Esophagus (tissue), 2 donors: ENCODE data around the gene SORL1. TPM values are rescaled to one million over a fixed set of nuclear protein-coding genes. Genes with fewer than 3 reads are reported as not detected.

Experiments used
- H3K27ac ChIP-seq, 2 donors: one replicate each; pipeline ENCODE4 v1.5.1; 2013; ENCODE audit warnings: low read depth in 2 of 2, mild to moderate bottlenecking in 2 of 2, inconsistent platforms in 1 of 2, low read length in 1 of 2, moderate library complexity in 1 of 2
- H3K27me3 ChIP-seq, 2 donors: one replicate each; pipeline ENCODE4 v1.6.1; 2013; ENCODE audit warnings: low read length in 2 of 2, control low read depth in 1 of 2, mild to moderate bottlenecking in 1 of 2; ENCODE audit not compliant: insufficient read depth in 2 of 2, control insufficient read depth in 1 of 2
- H3K36me3 ChIP-seq, 2 donors: one replicate each; pipeline ENCODE4 v1.6.1; 2013; ENCODE audit warnings: low read length in 1 of 2; ENCODE audit not compliant: control insufficient read depth in 2 of 2, insufficient read depth in 2 of 2
- H3K4me1 ChIP-seq, 2 donors: one replicate each; pipeline ENCODE4 v1.6.1; 2013; ENCODE audit warnings: low read length in 1 of 2; ENCODE audit not compliant: control insufficient read depth in 2 of 2, insufficient read depth in 2 of 2
- H3K4me3 ChIP-seq, 2 donors: one replicate each; pipeline ENCODE4 v1.5.1; 2013; ENCODE audit warnings: low read length in 2 of 2, mild to moderate bottlenecking in 2 of 2, low read depth in 1 of 2, moderate library complexity in 1 of 2
- H3K9me3 ChIP-seq, 2 donors: one replicate each; pipeline ENCODE4 v1.6.1; 2013; ENCODE audit warnings: mild to moderate bottlenecking in 2 of 2, low read depth in 1 of 2, low read length in 1 of 2, moderate library complexity in 1 of 2; ENCODE audit not compliant: control insufficient read depth in 2 of 2, insufficient read depth in 1 of 2
- WGBS, 2 donors: extraction: QIAGEN DNeasy Blood & Tissue Kit; methylation state at CpG; one replicate each; pipeline ENCODE4 v1.1.7; 2013; 5-methylcytosine and 5-hydroxymethylcytosine counted together
- polyA plus RNA-seq, 2 donors: library from polyadenylated mRNA; stranded (reverse); fragments of 200-250 nt; gene quantifications; one replicate each; pipeline ENCODE4 v1.2.3, GENCODE V29; 2013
- donor health status: healthy with polysubstance abuse.
- donor health status: Bipolar disorder and iron deficiency.

Gene SORL1
- polyA plus RNA-seq, 2 donors = 2.5 to 3.0 TPM

DNA sequence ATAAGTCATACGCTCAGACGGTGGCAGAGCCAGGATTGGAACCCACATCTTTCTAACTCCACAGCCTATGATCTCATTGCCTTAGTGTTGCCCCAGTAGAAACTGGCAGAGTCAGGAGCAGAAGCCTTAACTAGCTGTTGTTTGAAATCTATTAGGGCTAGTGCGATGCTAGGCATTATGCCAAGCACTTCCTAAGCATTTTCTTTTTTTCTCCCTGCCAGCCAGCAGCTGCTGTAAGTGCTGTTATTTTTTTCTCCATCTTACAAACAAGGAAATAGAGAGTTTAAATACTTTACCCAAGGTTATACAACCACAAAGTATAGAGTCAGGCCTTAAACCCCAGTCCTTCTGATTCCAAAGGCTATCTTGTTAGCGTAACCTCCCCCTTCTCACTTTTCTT is 161.6 kb downstream of the SORL1 start:
- WGBS, 2 donors = 70 to 75% methylated on average over 4 of the region's 4 CpGs
- Histone ChIP-seq H3K9me3 (no peaks in the 10 kb centered on the region), H3K4me1 (no peaks in the 10 kb centered on the region), H3K4me3 (no peak overlapping the region), H3K27me3 (no peaks in the 10 kb centered on the region), H3K27ac (no peak overlapping the region), H3K36me3 (peaks cover 4 to 16% of the 10 kb centered on the region in 2 donors)

GRCh38 chr11:121614636-121615240 is 162.6 kb downstream of the SORL1 start:
- H3K36me3 ChIP-seq = peaks cover 4 to 14% of the 10 kb centered on the region in 2 donors
- H3K9me3 ChIP-seq = no peaks in the 10 kb centered on the region
- H3K4me1 ChIP-seq = no peaks in the 10 kb centered on the region
- H3K27me3 ChIP-seq = no peaks in the 10 kb centered on the region
- WGBS, 2 donors = 84 to 87% methylated on average over 12 of the region's 12 CpGs
- H3K4me3 ChIP-seq = no peak overlapping the region
- H3K27ac ChIP-seq = no peak overlapping the region

DNA sequence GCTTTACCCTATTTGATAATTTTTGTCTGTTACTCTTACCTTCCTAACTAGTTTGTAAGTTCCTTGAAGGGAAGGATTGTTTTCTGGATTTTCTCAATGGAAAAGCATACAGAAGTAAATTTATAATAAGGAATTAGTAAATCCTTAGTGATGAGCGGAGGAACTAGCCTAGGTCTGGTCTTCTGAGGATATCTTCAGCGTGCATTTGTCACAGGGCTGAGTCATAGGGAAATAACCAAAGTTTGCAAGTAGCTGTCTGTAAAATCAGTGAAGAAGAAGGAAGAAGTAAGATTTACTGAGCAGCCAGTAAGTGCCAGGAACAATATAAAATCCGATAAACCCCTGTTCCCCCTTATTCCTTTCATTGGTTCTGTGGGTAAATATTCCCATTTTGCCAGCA is 163.4 kb downstream of the SORL1 start:
- Histone ChIP-seq H3K36me3 (peaks cover 4 to 16% of the 10 kb centered on the region in 2 donors), H3K27me3 (no peaks in the 10 kb centered on the region), H3K9me3 (no peaks in the 10 kb centered on the region), H3K27ac (no peak overlapping the region), H3K4me1 (no peaks in the 10 kb centered on the region), H3K4me3 (no peak overlapping the region)
- WGBS, 2 donors = 76 to 84% methylated on average over 3 of the region's 3 CpGs

- H3K9me3 ChIP-seq = no peaks in the 10 kb centered on the region
- no peak overlapping the region for H3K27ac ChIP-seq
- no peak overlapping the region for H3K4me3 ChIP-seq
- no peaks in the 10 kb centered on the region for H3K27me3 ChIP-seq
- H3K4me1 ChIP-seq = no peaks in the 10 kb centered on the region
- WGBS, 2 donors = 93% methylated on average over 8 of the region's 8 CpGs
- H3K36me3 ChIP-seq = peaks cover 13 to 14% of the 10 kb centered on the region in 2 donors
These were observed 166.4 kb downstream of the SORL1 start for GRCh38 chr11:121618516-121618915.

DNA sequence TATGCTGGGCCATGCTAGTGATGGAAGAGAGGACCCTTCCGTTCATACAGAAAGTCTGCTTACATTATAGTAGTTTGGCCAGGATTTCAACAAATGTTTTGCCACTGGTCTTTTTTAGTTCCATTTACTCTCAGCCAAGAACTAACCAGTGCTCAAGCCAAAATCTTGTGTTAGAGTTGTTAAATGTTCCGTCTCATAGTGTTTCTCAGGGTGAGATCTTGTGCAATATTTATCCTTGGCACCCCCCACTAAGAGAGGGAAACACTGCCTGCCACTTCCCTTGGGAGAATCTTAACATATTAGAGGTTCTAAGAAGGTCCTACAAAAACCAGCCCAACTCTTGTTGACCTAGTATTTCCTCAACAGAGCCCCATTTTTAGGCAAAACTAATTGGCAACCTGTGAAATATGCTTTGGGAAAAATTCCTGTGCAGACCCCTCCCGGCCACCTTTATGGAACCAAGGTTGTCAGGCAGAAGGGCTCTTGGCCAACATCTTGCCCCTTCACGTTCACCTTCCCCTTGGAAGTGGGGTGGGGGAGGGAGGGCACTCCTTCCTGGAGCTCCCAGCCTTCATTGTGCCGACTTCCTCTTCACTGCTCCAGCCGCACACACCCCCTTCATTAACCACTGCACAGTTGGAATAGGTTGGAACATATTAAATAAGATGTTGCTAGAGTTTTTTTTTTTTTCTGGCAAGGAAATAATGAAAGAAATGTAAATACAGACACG is 173.8 kb downstream of the SORL1 start:
- Histone ChIP-seq H3K4me1 (no peaks in the 10 kb centered on the region), H3K27ac (no peak overlapping the region), H3K9me3 (no peaks in the 10 kb centered on the region), H3K27me3 (no peaks in the 10 kb centered on the region), H3K36me3 (peaks cover 7 to 10% of the 10 kb centered on the region in 2 donors), H3K4me3 (no peak overlapping the region)
- WGBS, 2 donors = 47 to 49% methylated on average over 7 of the region's 7 CpGs

DNA sequence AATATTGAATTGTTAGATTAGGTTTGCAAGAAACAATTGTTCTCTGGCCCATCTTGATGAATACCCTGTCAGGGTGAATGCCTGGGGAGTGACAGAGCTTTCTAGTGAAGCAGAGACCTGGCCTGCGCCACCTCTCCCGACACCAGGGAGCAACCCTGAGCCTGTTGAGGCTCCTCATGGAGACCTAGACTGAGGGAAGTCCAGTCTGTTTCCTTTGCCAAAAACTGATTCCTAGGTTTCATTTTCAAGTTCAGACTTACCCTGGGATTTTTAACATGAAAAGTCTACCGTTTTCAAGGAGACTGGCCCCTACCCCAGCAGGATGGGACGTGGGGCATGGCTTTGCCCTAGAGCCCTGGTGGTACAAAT is 174.4 kb downstream of the SORL1 start:
- H3K27me3 ChIP-seq = no peaks in the 10 kb centered on the region
- peaks cover 3 to 10% of the 10 kb centered on the region in 2 donors for H3K36me3 ChIP-seq
- no peak overlapping the region for H3K4me3 ChIP-seq
- 48 to 56% methylated on average over 4 of the region's 4 CpGs for WGBS, 2 donors
- H3K4me1 ChIP-seq = no peaks in the 10 kb centered on the region
- no peak overlapping the region for H3K27ac ChIP-seq
- H3K9me3 ChIP-seq = no peaks in the 10 kb centered on the region

GRCh38 chr11:121626980-121627379 is 174.9 kb downstream of the SORL1 start:
- Histone ChIP-seq H3K4me1 (no peaks in the 10 kb centered on the region), H3K36me3 (peaks cover 3 to 10% of the 10 kb centered on the region in 2 donors), H3K27me3 (no peaks in the 10 kb centered on the region), H3K27ac (no peak overlapping the region), H3K4me3 (no peak overlapping the region), H3K9me3 (no peaks in the 10 kb centered on the region)
- WGBS, 2 donors = 68 to 83% methylated on average over 2 of the region's 2 CpGs

- 58 to 61% methylated on average over 1 of the region's 1 CpG for WGBS, 2 donors
- H3K27ac ChIP-seq = no peak overlapping the region
- no peak overlapping the region for H3K4me3 ChIP-seq
These were observed 177.9 kb downstream of the SORL1 start for GRCh38 chr11:121630041-121630440.

GRCh38 chr11:121631456-121631855 is 179.3 kb downstream of the SORL1 start:
- Histone ChIP-seq H3K4me3 (no peak overlapping the region), H3K27ac (no peak overlapping the region), H3K36me3 (peaks cover 0 to 7% of the 10 kb centered on the region in 2 donors), H3K9me3 (no peaks in the 10 kb centered on the region), H3K27me3 (no peaks in the 10 kb centered on the region), H3K4me1 (no peaks in the 10 kb centered on the region)
- WGBS, 2 donors = 89 to 92% methylated on average over 2 of the region's 2 CpGs

More at GRCh38 chr11:121630041-121630440, 177.9 kb downstream of the SORL1 start:
- Histone ChIP-seq H3K9me3 (no peaks in the 10 kb centered on the region), H3K27me3 (no peaks in the 10 kb centered on the region), H3K36me3 (peaks cover 0 to 8% of the 10 kb centered on the region in 2 donors), H3K4me1 (no peaks in the 10 kb centered on the region)

- WGBS, 2 donors = 93 to 96% methylated on average over 5 of the region's 5 CpGs
- H3K4me3 ChIP-seq = no peak overlapping the region
These were observed 182.2 kb downstream of the SORL1 start for GRCh38 chr11:121634273-121634672.

More at GRCh38 chr11:121634273-121634672, 182.2 kb downstream of the SORL1 start:
- H3K9me3 ChIP-seq = no peaks in the 10 kb centered on the region
- H3K27me3 ChIP-seq = no peaks in the 10 kb centered on the region
- peaks cover 0 to under 1% of the 10 kb centered on the region in 2 donors for H3K36me3 ChIP-seq
- H3K4me1 ChIP-seq = no peaks in the 10 kb centered on the region
- H3K27ac ChIP-seq = no peak overlapping the region
